Body of pancreas (tissue), 4 donors: Measurements from ENCODE around the gene MPP3. TPM values are rescaled to one million over a fixed set of nuclear protein-coding genes. Genes with fewer than 3 reads are reported as not detected.

Source experiments
- ATAC-seq: fragments of 150-250 bp; one replicate; pipeline ENCODE4 v1.9.1; 2016
- DNase-seq, 4 donors: peaks; one replicate each; pipeline ENCODE4 v3.0.0-alpha.2; 2019
- H3K27ac ChIP-seq, 4 donors: fragments of 200-600 bp; sonication (generic); 1 replicate in 3 of 4; 2 replicates in 1 of 4; pipeline versions ENCODE4 v1.5.1 to v1.6.1; 2016 to 2019; ENCODE audit warnings: mild to moderate bottlenecking in 1 of 4, mixed read lengths in 1 of 4, moderate library complexity in 1 of 4
- H3K27me3 ChIP-seq, 2 donors: fragments of 200-600 bp; sonication (generic); one replicate each; pipeline ENCODE4 v1.6.0; 2016; ENCODE audit warnings: mild to moderate bottlenecking in 1 of 2
- H3K36me3 ChIP-seq, 2 donors: fragments of 200-600 bp; sonication (generic); replicated peaks in 1 of 2; 2 replicates each; pipeline ENCODE4 v1.5.1; 2016; ENCODE audit warnings: low read depth in 2 of 2; ENCODE audit not compliant: insufficient read depth in 1 of 2
- H3K4me1 ChIP-seq: fragments of 200-600 bp; sonication (generic); one replicate; pipeline ENCODE4 v1.6.0; 2016
- H3K4me3 ChIP-seq, 2 donors: fragments of 200-600 bp; sonication (generic); 1 replicate in 1 of 2; 2 replicates in 1 of 2; pipeline ENCODE4 v1.5.1; 2016 to 2019
- H3K9me3 ChIP-seq, 3 donors: fragments of 200-600 bp; sonication (generic); 1 replicate in 2 of 3; 2 replicates in 1 of 3; pipeline ENCODE4 v1.5.1; 2016
- POLR2A ChIP-seq, 3 donors: fragments of 450-650 bp; IDR thresholded peaks; one replicate each; pipeline ENCODE4 v1.6.1; 2016; ENCODE audit warnings: antibody characterized with exemption in 3 of 3, mild to moderate bottlenecking in 2 of 3
- WGBS, 2 donors: methylation state at CpG; one replicate each; pipeline ENCODE4 v1.1.5; 2017; 5-methylcytosine and 5-hydroxymethylcytosine counted together
- intact Hi-C: fragments of 100-400 bp; cut with DNase I; formaldehyde crosslinking; loops from one replicate; pipeline ENCODE4 v1.15.1; 2023
- total RNA-seq, 2 donors: library from RNA; depleted of rRNA; stranded (reverse); fragments of >200 nt; gene quantifications; one replicate each; pipeline ENCODE4 v1.1.0, GENCODE V29; 2016
- TF ChIP-seq, protein P1 (sequence below), 7 experiments: fragments of 450-650 bp in 4 of 7; fragments of 200-600 bp in 3 of 7; sonication (generic) in 3 of 7; IDR thresholded peaks; one replicate each; pipeline ENCODE4 v1.5.1; 2016 to 2019; ENCODE audit warnings: antibody characterized with exemption in 7 of 7

The MPP3 gene
- total RNA-seq, 2 donors from 2014 or later: 20.2 to 22.4 TPM

DNA sequence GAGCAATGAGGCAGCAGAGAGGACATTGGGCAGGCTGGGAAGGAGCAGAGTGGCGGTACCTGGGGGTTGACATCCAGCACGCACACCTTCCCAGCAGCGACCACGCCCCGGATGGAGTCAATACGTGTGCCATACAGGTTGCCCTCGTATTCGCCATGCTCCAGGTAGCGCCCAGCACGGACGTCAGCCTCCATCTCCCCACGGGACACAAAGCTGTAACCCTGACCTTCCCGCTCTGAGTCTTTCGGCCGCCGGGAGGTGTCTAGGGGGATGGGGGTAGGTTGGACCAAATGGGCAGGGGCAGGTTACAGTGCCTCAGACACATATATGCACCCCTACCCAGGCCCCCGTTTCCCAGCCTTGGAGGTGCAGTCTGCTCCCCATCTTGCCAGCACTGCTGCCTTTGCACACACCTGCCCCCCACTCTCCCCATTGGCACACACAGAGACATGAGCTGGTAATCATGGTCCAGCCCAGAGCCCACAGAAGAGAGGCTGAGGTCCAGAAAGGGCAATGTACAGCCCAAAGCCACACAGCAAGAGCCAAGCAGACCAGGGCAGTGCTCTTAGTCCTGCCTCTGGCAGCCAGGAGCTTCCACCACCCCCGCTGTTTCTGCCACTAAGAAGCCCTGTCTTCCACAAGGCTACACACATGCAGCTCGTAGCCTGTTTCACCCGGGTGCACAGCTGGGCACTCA, 46.9 kb upstream of the MPP3 start:
- DNase-seq (no peak), ATAC-seq (no peak)
- intact Hi-C loops: no loop called here
- H3K4me3 ChIP-seq: no peak overlapping the region
- H3K27ac ChIP-seq: no peak overlapping the region
- no peaks in the 10 kb centered on the region for H3K27me3 ChIP-seq
- 82 to 83% methylated on average over 18 to 20 of the region's 20 CpGs for WGBS, 2 donors
- no peaks in the 10 kb centered on the region for H3K9me3 ChIP-seq
- TF ChIP-seq, protein P1, sequence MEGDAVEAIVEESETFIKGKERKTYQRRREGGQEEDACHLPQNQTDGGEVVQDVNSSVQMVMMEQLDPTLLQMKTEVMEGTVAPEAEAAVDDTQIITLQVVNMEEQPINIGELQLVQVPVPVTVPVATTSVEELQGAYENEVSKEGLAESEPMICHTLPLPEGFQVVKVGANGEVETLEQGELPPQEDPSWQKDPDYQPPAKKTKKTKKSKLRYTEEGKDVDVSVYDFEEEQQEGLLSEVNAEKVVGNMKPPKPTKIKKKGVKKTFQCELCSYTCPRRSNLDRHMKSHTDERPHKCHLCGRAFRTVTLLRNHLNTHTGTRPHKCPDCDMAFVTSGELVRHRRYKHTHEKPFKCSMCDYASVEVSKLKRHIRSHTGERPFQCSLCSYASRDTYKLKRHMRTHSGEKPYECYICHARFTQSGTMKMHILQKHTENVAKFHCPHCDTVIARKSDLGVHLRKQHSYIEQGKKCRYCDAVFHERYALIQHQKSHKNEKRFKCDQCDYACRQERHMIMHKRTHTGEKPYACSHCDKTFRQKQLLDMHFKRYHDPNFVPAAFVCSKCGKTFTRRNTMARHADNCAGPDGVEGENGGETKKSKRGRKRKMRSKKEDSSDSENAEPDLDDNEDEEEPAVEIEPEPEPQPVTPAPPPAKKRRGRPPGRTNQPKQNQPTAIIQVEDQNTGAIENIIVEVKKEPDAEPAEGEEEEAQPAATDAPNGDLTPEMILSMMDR (IDR thresholded peaks at IDR 0.05): no peak
- TF ChIP-seq POLR2A (IDR thresholded peaks at IDR 0.05): no peak
- no peaks in the 10 kb centered on the region for H3K36me3 ChIP-seq
- peaks cover 4% of the 10 kb centered on the region for H3K4me1 ChIP-seq

DNA sequence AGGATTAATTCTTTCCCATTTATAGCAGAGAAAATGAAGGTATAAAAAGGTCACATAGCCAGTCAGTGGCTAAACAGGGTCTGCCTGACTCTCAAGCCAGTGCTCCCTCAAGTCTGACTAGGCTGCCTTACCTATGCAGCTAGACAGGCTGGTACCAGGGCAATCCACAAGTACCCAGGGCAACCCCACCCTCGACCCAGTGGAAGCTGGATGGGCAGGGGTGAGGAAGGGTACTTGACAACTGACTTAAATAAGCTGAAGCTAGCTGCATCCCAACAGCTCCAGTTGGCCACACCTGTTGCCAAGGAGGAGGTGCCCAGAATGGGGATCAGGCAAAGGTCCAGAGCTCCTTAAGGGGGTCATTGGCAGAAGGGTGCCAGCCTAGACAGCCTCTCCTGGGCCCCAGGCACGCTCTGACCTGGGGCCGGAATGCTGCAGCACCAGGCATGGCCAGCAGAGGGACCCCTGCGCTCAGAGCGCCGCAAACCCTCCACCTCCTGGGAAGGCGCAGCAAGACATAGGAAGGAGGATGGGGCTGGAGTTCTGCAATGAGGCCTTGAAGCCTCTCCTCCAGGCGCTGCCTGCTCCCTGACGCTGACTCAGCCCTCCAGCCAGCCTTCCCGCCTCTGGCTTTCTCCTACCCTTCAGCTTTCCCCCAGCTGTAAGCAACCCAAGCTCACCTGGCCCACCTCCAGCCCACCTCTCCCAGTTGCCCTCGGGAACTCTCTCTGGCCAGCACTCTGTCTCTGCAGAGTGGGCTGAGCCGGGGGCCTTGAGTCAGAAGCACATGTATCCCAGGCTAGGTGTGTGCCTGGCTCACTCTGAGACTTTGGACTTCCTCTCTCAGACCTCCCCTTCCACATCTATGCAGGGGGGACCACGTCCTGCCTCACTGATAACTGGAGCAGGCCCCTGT, 45.6 kb upstream of the MPP3 start:
- ATAC-seq: peak; percentile 89
- no peak overlapping the region for H3K4me3 ChIP-seq
- WGBS, 2 donors: 16 to 29% methylated on average over 4 to 13 of the region's 13 CpGs
- DNase-seq: peak; percentile 67 to 79 (median 76)
- H3K27ac ChIP-seq: no peak overlapping the region
- intact Hi-C loops: no loop called here
- no peaks in the 10 kb centered on the region for H3K9me3 ChIP-seq
- no peaks in the 10 kb centered on the region for H3K36me3 ChIP-seq
- TF ChIP-seq, protein P1 (IDR thresholded peaks at IDR 0.05): peak; percentile 88 to 97 (median 92)
- no peak for TF ChIP-seq POLR2A (IDR thresholded peaks at IDR 0.05)
- H3K4me1 ChIP-seq: peaks cover 4% of the 10 kb centered on the region
- H3K27me3 ChIP-seq: no peaks in the 10 kb centered on the region

DNA sequence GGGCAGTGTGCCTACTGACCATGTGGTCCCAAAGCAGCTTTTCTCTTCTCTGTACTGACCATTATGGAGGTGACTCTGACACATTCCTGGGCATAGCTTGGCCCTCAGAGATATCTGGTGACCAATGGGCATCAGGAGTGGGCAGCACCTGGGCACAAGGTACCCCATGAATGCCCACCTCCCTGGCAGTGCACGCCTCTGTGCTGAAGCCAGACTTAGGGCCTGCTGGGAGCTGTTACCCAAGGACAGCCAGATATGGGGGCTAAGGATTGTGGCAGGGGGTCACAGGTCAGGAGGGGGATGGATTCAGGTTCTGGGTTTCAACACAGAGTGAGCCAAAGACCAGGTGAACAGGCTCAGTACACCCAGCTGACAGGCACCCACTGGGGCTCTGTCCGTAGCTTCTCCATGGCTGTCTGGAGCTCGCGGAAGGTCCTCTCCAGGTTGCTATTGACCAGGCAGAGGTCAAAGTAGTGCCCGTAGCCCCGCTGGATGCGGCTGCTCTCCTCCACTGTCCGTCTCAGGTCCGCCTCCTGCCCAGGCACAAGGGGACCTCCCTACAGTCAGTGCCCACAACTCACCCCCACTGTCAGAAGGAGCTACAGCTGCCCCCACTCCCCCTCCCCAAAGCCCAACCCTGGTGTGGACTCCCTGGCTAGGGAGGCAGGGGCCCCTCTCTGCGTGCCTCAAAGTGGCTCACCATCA, 44.7 kb upstream of the MPP3 start:
- 89 to 99% methylated on average over 6 to 9 of the region's 10 CpGs for WGBS, 2 donors
- ATAC-seq (no peak), DNase-seq (no peak)
- Histone ChIP-seq H3K27me3 (no peaks in the 10 kb centered on the region), H3K4me3 (no peak overlapping the region), H3K36me3 (no peaks in the 10 kb centered on the region), H3K4me1 (peaks cover 4% of the 10 kb centered on the region), H3K27ac (no peak overlapping the region), H3K9me3 (no peaks in the 10 kb centered on the region)
- intact Hi-C loops: no loop called here
- no peak for TF ChIP-seq POLR2A (IDR thresholded peaks at IDR 0.05)
- TF ChIP-seq, protein P1 (IDR thresholded peaks at IDR 0.05): no peak

DNA sequence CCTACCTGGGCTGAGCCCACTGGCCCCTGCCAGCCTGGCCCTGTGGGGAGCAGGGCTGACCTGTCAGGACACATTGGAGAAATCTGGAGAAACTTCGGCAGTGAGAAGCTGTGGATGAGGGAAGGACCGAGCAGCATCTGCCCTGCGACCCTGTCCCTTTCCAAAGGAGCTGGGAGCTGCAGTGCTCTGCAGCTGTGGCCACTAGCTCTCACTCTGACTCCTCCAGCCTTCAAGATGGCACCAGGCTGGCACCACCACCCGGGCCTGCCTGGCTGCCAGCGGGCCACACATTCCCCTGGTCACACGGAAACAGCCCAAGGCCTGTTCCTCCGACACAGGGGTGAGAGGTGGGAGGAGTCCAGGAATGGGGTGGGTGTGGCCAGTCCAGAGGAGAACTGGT, 44.1 kb upstream of the MPP3 start:
- intact Hi-C loops: no loop called here
- DNase-seq (no peak), ATAC-seq (no peak)
- TF ChIP-seq, protein P1 (IDR thresholded peaks at IDR 0.05): no peak
- TF ChIP-seq POLR2A (IDR thresholded peaks at IDR 0.05): no peak
- Histone ChIP-seq H3K9me3 (no peaks in the 10 kb centered on the region), H3K27ac (no peak overlapping the region), H3K4me1 (peaks cover 4% of the 10 kb centered on the region), H3K27me3 (no peaks in the 10 kb centered on the region), H3K4me3 (no peak overlapping the region), H3K36me3 (no peaks in the 10 kb centered on the region)
- 54 to 86% methylated on average over 4 to 7 of the region's 7 CpGs for WGBS, 2 donors
